ENCODE results near the gene SP7. TPM values are rescaled to one million over a fixed set of nuclear protein-coding genes. Genes with fewer than 3 reads are reported as not detected.

SP7 gene
- total and polyA plus RNA-seq, 10 of the 15 experiments (the other 5 are each of a cell fraction or from before 2014, with no cell fraction given), result 0.05 to 0.11 TPM; not detected in 8

- TF ChIP-seq IRF3 (IDR thresholded peaks at IDR 0.05) (no peak), NFYA (IDR thresholded peaks at IDR 0.05; ENCODE audit: borderline replicate concordance, low read depth, low read length) (no peak)
These were observed 56.8 kb downstream of the SP7 start (continued) for GRCh38 chr12:53279283-53279869.

GRCh38 chr12:53277981-53278380, 58.2 kb downstream of the SP7 start:
- POLR2A ChIA-PET, result no interaction called here
- CTCF ChIA-PET, result interaction anchor here (0.6 to 3.5 kb wide), 7 partner anchors 9 to 119 kb away, joined by 3 to 17 read pairs (median 4); no protein-coding TSS in a partner anchor
- BruUV-seq (replicated peaks), result no TSS peak
- in situ Hi-C loops (cut with MboI), result no loop called here
- Histone ChIP-seq H3K4me3 (no peak overlapping the region), H3K4me2 (ENCODE audit: control insufficient read depth, insufficient read depth) (no peak overlapping the region), H3K9ac (ENCODE audit: control insufficient read depth, insufficient read depth, low read length) (no peak overlapping the region), H2AFZ (ENCODE audit: control insufficient read depth, low read depth, low read length) (no peak overlapping the region), H3K27ac (ENCODE audit: control insufficient read depth, insufficient read depth) (no peak overlapping the region), H3K36me3 (ENCODE audit: control insufficient read depth in 2 of 2, insufficient read depth in 2 of 2, low read length in 1 of 2) (peaks cover 21 to 25% of the 10 kb centered on the region in 2 experiments), H4K20me1 (ENCODE audit: control insufficient read depth, insufficient read depth) (no peaks in the 10 kb centered on the region), H3K27me3 (replicated peaks in 1 of 2; ENCODE audit: control insufficient read depth in 2 of 2, insufficient read depth in 2 of 2, low read length in 1 of 2) (no peaks in the 10 kb centered on the region), H3K9me3 (replicated peaks; ENCODE audit: control insufficient read depth, insufficient read depth, low read length) (no peaks in the 10 kb centered on the region), H3K79me2 (ENCODE audit: control insufficient read depth, insufficient read depth, low read length) (no peaks in the 10 kb centered on the region), H3K4me1 (ENCODE audit: control insufficient read depth, insufficient read depth, low read length) (no peaks in the 10 kb centered on the region)
- intact Hi-C loops (cut with micrococcal nuclease; ENCODE audit: unreplicated experiment), result no loop called here
- FAIRE-seq (no peak), ATAC-seq (no peak), DNase-seq (ENCODE audit: low read depth, low spot score) (no peak)
- whole genome bisulfite sequencing (ENCODE audit: insufficient coverage, insufficient replicate concordance, low lambda C conversion rate, missing lambda C conversion rate), result 100% methylated on average over 9 of the region's 9 CpGs
- SMC1A ChIA-PET (ENCODE audit: uncharacterized antibody, unreplicated experiment), result interaction anchor here (0.6 to 2.2 kb wide), 6 partner anchors 9 to 147 kb away, joined by 3 to 6 read pairs (median 4); partner anchors contain the start of gene MYG1
- TF ChIP-seq ZNF384 (IDR thresholded peaks at IDR 0.05; ENCODE audit: borderline replicate concordance, low read depth, low read length) (no peak), NFYA (IDR thresholded peaks at IDR 0.05; ENCODE audit: borderline replicate concordance, low read depth, low read length) (no peak), NR2C2 (IDR thresholded peaks at IDR 0.05; ENCODE audit: borderline replicate concordance, control insufficient read depth, insufficient read length, low read depth) (no peak), CEBPB (IDR thresholded peaks at IDR 0.05; ENCODE audit: borderline replicate concordance in 1 of 2, low read depth in 2 of 2, low read length in 2 of 2) (no peak), BRCA1 (IDR thresholded peaks at IDR 0.05; ENCODE audit: low read depth, low read length) (no peak), RFX5 (IDR thresholded peaks at IDR 0.05; ENCODE audit: low read depth, low read length) (no peak), ZZZ3 (IDR thresholded peaks at IDR 0.05; ENCODE audit: control insufficient read depth, insufficient read length, low read depth) (no peak), ZBTB4 (CRISPR knock-in tag; IDR thresholded peaks at IDR 0.05) (no peak), RUNX3 (IDR thresholded peaks at IDR 0.05; ENCODE audit: low read length) (no peak), RCOR1 (conservative IDR thresholded peaks at IDR 0.05; ENCODE audit: low read depth, low read length) (no peak), ZSCAN29 (IDR thresholded peaks at IDR 0.05) (no peak), ZBTB11 (CRISPR knock-in tag; IDR thresholded peaks at IDR 0.05) (no peak)
- RAD21 ChIA-PET (ENCODE audit: unreplicated experiment), result interaction anchor here (1.1 kb wide), 1 partner anchor 118 kb away, joined by 3 read pairs; no protein-coding TSS in a partner anchor
